Fibroblast of mammary gland (primary cell): ENCODE results near the gene ZNF626.
"Not testable (repeated sequence)": the region's sequence is repeated elsewhere in the genome, so short reads cannot be mapped to it uniquely, and the experiment has no call there.

ENCODE experiments used
- DNase-seq: peaks from one replicate; pipeline ENCODE4 v3.0.0-alpha.2; 2010; ENCODE audit warnings: low read depth
- H3K4me3 ChIP-seq: 2 replicates; pipeline ENCODE4 v1.5.1; 2011; ENCODE audit warnings: low read depth, mild to moderate bottlenecking, low read length, moderate library complexity; ENCODE audit not compliant: control insufficient read depth
- TF ChIP-seq, protein P1 (sequence below): conservative IDR thresholded peaks from 2 replicates; pipeline ENCODE4 v1.5.1; 2011; ENCODE audit warnings: low read depth, low read length, inconsistent platforms; ENCODE audit not compliant: control insufficient read depth, insufficient read depth

ZNF626 gene

DNA sequence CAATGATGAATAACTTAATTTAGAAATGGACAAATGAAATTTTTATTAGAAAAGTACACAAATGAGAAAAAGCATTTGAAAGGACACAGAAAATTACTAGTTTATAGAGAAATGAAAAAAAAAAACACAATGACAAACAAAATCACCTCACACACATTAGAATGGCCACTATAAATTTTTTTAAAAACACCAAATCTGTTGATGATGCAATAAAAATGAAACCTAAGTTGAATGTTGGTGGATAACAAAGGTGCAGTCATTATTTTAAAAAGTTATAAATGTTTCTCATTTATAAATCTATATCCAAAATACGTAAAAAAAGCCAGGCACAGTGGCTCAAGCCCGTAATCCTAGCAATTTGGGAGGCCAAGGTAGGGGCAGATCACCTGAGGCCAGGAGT, 20.8 kb downstream of the ZNF626 start:
- TF ChIP-seq, protein P1, sequence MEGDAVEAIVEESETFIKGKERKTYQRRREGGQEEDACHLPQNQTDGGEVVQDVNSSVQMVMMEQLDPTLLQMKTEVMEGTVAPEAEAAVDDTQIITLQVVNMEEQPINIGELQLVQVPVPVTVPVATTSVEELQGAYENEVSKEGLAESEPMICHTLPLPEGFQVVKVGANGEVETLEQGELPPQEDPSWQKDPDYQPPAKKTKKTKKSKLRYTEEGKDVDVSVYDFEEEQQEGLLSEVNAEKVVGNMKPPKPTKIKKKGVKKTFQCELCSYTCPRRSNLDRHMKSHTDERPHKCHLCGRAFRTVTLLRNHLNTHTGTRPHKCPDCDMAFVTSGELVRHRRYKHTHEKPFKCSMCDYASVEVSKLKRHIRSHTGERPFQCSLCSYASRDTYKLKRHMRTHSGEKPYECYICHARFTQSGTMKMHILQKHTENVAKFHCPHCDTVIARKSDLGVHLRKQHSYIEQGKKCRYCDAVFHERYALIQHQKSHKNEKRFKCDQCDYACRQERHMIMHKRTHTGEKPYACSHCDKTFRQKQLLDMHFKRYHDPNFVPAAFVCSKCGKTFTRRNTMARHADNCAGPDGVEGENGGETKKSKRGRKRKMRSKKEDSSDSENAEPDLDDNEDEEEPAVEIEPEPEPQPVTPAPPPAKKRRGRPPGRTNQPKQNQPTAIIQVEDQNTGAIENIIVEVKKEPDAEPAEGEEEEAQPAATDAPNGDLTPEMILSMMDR, result no peak
- no peak overlapping the region for H3K4me3 ChIP-seq
- no peak for DNase-seq

DNA sequence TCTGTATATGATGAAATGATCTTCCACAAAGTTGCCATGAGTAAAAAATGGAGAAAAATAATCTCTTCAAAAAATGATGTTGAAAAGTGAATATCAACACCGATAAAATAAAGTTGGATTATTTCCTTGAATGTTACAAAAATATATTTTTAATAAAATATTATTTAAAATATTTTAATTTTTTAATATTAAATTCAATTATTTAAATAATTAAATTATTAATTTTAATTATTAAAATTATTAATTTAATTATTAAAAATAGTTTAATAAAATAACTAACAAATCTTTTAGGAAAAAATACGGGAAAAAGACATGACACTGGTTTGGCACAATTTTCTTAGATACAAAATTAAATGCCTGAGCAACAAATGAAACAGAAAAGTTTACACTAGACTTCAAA, 21.3 kb downstream of the ZNF626 start:
- TF ChIP-seq, protein P1, result no peak
- H3K4me3 ChIP-seq, result no peak overlapping the region
- no peak for DNase-seq

DNA sequence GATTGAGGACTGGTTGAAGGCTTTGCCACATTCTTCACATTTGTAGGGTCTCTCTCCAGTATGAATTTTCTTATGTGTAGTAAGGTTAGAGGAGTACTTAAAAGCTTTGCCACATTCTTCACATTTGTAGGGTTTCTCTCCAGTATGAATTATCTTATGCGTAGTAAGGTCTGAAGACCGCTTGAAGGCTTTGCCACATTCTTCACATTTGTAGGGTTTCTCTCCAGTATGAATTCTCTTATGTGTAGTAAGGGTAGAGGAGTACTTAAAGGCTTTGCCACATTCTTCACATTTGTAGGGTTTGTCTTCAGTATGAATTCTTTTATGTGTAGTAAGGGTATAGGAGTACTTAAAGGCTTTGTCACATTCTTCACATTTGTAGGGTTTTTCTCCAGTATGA, 36.8 kb downstream of the ZNF626 start:
- not testable (repeated sequence) for H3K4me3 ChIP-seq, DNase-seq

DNA sequence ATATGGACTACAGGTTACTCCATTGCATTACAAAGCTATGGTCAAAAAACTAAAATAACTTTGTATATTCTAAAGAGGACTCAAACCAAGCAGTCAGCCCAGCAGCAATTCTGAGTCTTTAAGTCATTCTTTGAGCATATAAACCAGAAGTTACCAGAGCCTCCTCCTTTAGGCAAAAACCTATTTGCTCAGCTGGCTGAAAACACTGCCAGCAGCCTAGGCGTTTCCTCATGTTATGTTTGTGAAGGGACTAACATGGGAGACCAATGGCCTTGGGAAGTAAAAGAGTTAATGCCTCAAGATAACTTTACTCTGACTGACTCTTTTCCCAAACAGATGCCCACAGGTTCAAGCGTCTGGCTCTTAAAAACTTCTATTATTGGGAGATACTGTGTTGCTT, 45.3 kb downstream of the ZNF626 start:
- no peak for DNase-seq
- TF ChIP-seq, protein P1, result no peak
- no peak overlapping the region for H3K4me3 ChIP-seq

DNA sequence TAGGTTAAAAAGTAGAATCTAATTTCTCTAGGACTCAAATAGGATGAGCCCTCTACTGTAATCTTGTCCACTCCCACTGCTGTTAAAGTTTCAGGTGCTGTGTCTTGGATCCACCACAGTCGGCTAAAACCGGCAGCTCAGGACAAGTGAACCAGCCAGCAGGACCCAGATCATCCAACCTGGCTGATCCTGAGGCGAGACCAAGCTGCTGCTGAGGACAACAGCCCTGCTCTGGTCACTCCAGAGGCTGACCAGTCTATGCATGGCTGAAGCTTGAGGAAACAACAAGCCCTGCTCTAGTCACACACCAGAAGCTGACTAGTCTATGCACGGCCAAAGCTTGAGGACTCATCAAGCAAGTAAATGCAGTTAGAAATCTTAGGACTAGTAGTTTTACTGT, 46.4 kb downstream of the ZNF626 start:
- not testable (repeated sequence) for H3K4me3 ChIP-seq, DNase-seq

DNA sequence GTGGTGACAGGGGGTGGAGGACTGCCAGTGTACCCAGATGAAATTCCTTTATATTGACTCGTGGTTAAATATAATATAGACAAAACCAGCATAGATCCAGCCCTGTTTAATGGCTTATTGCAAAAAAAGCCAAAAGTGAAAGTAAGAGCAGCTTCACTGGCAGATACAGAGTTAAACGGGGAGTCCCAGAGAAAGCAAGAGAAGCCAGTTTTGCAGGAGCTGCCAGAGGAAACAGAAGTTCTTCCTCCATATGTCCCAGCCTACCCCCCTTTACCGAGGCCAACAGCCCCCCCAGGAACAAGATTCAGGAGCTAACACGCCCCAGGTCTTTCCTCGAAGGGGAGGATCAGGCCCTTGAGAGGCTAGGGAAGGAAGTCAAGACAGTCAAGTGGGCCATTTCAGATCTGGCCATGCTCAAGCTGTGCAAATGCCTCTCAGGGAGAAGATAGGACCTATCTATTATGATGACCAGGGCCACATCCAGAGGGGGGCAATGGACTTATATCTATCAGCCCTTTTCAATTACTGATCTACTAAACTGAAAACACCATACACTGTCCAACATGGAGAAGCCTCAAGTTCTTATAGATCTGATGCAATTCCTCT, 48.6 kb downstream of the ZNF626 start:
- DNase-seq, result no peak
- H3K4me3 ChIP-seq, result no peak overlapping the region
- TF ChIP-seq, protein P1, result no peak

DNA sequence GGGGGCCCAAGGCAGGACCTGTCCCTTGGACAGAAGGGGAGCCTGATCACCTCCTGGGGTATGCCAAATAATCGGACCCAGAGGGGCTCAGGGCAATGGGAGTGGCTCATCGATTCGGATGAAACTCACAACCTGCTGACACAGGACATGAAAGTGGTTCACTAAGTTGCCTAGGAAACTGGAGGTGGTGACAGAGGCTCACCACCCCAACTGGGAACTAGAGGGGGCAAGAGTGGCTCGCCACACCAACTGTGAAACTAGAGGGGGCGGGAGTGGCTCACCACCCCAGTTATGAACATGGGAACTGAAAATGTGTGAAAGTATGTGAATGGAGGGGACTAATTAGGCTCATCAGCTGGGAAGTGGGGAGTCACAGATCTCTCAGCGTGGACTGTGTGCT, 49.5 kb downstream of the ZNF626 start:
- DNase-seq, result no peak
- no peak overlapping the region for H3K4me3 ChIP-seq
- TF ChIP-seq, protein P1, result no peak

DNA sequence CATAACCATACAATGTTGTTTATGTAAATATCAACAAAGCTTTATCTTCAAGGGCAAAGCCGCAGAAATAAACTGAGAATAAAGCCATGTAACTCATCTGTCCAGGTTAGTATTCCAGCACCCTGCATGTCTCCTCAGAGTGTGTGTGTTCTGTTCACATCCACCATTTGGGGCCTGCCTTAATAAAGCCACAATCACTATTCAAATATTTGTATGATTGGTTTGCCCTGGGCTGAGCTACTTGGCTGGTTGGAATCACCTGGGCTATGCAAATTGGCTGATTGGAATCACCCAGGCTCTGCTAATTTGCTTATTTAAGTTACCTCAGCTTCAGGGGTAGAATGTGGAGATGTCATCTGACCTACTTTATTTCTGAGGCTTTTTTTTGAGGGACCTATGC, 53.4 kb downstream of the ZNF626 start:
- TF ChIP-seq, protein P1, result no peak
- no peak for DNase-seq
- H3K4me3 ChIP-seq, result no peak overlapping the region
